CD4-positive, alpha-beta T cell treated with Interleukin-1 beta for 1 hour (primary cell): ENCODE measurements around the gene DDX39B.

Source experiments
- DNase-seq, 2 donors: peaks; one replicate each; pipeline ENCODE4 v3.0.0-alpha.2; 2020 to 2022

Gene DDX39B

GRCh38 chr6:31546958-31547726 lies 5.3 kb upstream of the DDX39B start, which contains the start of gene NFKBIL1:
Gene NFKBIL1 (plus strand): TSS chr6:31547608. CDS start chr6:31547695, 87 bp downstream.
- DNase-seq = peak; percentile 91 to 95

GRCh38 chr6:31546339-31546957 lies 4.6 kb upstream of the DDX39B start, which contains the start of gene ATP6V1G2:
Gene ATP6V1G2 (minus strand): TSS chr6:31546608. CDS start chr6:31546559, 49 bp downstream.
- peak; percentile 86 to 88 for DNase-seq

GRCh38 chr6:31545291-31545690 lies 3.5 kb upstream of the DDX39B start:
- DNase-seq = no peak

- DNase-seq = no peak
Observed at GRCh38 chr6:31544676-31545075, 2.9 kb upstream of the DDX39B start.

- no peak for DNase-seq
Observed at GRCh38 chr6:31543639-31544038, 1.8 kb upstream of the DDX39B start.

GRCh38 chr6:31541059-31541657 lies 645 bp downstream of the DDX39B start:
- peak; percentile 73 to 82 for DNase-seq

- DNase-seq = no peak
Observed at GRCh38 chr6:31540640-31541039, 1.2 kb downstream of the DDX39B start.

GRCh38 chr6:31538805-31539400 lies 2.9 kb downstream of the DDX39B start:
- DNase-seq = peak in 1 of 2 donors; percentile 40

GRCh38 chr6:31535538-31536324 lies 6.1 kb downstream of the DDX39B start:
- DNase-seq = no peak

- DNase-seq = no peak
Observed at GRCh38 chr6:31534521-31535040, 7.2 kb downstream of the DDX39B start.

GRCh38 chr6:31534011-31534410 lies 7.8 kb downstream of the DDX39B start:
- DNase-seq = no peak

GRCh38 chr6:31533455-31533841 lies 8.4 kb downstream of the DDX39B start:
- no peak for DNase-seq

- DNase-seq = no peak
Observed at GRCh38 chr6:31532644-31533454, 9.0 kb downstream of the DDX39B start.

GRCh38 chr6:31531771-31532643 lies 9.8 kb downstream of the DDX39B start:
- no peak for DNase-seq

- no peak for DNase-seq
Observed at GRCh38 chr6:31531162-31531561, 10.6 kb downstream of the DDX39B start.

- DNase-seq = no peak
Observed at GRCh38 chr6:31530659-31531058, 11.1 kb downstream of the DDX39B start.

GRCh38 chr6:31529329-31530150 lies 12.3 kb downstream of the DDX39B start:
- DNase-seq = no peak

- DNase-seq = no peak
Observed at GRCh38 chr6:31528821-31529328, 12.9 kb downstream of the DDX39B start, which contains the start of gene MCCD1. Gene MCCD1 (plus strand): TSS chr6:31528962. CDS start chr6:31529015, 53 bp downstream.

- no peak for DNase-seq
Observed at GRCh38 chr6:31528307-31528777, 13.5 kb downstream of the DDX39B start.
